HG03342 (cell line): ENCODE results near the gene SYT17.

Experiments
- ATAC-seq: cut with Tn5 transposase; IDR thresholded peaks from one replicate; pipeline ENCODE4 v1.9.1; 2021; ENCODE audit warnings: mild to moderate bottlenecking, moderate library complexity; ENCODE audit not compliant: unreplicated experiment

Gene SYT17

DNA sequence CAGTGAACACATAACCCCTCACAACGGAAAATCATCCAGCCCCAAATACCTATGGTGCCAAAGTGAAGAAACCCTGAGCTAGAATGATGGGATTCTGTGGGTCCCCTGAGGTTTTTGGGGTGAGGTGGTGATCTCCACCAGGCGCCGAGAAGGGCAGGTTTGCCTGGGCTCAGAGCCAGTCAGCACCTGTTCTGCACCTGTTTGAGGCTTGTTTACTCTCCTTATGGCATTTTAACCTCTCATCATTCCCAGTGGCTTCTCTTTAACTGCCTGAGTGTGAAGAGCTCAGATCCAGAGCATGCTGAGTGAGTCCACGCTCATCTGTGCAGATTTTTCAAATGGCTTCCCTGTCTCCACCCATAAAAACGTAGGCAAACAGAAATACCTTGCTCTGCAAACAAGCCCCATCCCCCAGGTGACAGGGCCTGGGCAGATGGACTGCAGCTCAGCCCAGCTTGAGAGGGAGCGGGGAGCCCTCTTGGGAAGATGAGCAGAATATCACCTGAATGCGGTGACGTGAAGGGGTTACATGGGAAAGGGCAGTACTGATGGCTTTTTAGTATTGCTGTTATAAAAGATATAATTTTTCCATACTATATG, 77.4 kb downstream of the SYT17 start:
- no peak for ATAC-seq

DNA sequence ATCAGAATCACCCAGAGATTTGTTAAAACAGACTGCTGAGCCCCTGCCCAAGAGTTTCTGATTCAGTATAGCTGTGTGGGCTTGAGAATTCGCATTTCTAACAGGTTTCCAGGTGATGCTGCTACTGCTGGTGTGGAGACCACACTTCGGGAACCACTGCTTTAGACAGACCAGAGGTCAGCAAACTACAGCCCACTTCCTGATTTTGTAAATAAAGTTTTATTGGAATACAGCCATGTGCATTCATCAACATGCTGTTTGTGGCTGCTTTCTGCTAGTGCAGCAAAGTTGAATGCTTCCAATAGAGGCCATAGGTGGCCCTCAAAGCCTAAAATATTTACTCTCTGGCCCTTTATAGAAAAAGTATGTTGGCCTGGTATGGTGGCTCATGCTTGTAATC, 84.9 kb downstream of the SYT17 start:
- no peak for ATAC-seq

DNA sequence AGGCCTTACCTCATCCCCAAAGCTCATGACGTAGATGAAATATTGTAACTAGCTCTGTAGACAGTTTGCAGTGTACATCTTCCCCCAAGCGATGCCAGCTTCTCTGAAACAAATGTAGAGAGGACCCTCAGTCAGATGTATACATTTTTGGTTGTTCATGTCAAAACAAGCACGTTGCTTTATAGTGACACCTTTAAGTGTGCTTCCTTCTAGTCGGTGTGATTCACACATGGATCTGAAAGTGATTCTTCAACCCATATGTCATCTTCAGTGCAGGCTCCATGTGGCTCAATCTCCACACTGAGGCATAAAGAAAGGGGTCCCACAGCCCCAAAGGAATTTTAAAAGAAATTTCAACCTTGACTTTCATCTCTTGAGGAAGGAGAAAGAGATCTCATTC, 86.6 kb downstream of the SYT17 start:
- ATAC-seq, result no peak

DNA sequence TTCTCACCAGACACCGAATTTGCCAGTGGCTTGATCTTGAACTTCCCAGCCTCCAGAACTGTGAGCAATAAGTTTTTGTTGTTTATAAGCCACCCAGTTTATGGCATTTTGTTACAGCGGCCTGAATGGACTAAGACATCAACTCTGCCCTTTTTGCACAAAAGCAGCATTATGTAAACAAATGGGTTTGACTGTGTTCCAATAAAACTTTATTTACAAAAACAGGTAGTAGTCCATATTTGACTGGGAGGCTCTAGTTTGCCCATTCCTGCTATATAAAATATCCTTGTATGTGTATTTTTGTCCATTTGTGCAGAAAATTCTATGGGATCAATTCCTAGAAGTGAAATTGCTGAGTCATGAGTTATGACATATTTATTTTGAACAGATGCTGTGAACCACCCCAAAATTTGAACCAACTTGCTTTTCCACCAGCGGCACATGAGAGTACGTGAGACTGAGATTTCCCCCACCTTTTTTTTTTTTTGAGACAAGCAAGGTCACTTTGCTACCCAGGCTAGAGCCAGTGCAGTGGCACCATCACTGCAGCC, 96.2 kb downstream of the SYT17 start:
- ATAC-seq, result no peak

DNA sequence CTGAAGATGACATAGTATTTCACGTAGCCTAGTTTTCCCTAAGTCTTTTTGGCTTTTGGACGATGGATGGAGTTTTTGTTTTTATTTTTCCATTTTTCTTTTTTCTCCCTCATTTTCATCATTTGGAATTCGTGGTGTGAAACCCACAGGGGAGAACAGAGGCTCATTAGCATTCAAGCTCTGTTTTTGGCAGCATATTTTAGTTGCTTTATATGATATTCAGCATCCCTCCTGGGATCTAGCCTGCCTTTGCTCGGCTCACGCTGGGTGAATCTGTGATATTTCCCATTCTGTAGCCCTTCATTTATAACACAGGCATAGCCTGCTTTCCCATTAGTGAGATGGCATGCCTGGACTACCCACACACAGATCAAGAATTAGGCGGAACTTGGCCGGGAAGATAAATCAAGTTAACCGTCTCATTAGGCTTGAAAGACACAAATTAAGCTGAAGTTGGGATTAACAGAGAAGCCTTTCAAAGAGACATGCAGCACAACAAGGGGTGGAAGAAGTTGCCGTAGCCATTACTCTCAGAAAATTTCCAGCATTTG, 97.4 kb downstream of the SYT17 start:
- no peak for ATAC-seq

DNA sequence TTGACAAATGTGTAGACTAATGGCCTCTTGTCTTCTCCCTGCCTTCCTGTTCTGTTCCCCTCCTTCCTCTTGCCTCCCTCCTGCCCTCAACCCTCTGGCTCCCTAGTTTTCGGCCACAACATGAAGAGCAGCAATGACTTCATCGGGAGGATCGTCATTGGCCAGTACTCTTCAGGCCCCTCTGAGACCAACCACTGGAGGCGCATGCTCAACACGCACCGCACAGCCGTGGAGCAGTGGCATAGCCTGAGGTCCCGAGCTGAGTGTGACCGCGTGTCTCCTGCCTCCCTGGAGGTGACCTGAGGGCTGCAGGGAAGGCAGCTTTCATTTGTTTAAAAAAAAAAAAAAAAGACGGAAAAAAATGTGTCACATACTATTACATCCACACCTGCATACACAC, 98.7 kb downstream of the SYT17 start:
- no peak for ATAC-seq

DNA sequence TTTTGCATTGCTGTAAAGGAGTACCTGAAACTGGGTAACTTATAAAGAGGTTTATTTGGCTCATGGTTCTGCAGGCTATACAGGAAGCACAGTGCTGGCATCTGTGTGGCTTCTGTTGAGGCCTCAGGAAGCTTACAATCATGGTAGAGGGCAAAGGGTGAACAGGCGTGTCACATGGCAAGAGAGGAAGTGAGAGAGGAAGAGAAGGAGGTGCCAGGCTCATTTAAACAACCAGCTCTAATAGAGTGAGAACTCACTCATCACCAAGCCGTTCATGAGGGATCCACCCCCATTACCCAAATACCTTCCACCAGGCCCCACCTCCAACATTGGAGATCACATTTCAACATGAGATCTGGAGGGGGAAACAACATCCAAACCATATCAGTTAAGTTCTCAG, 101.1 kb downstream of the SYT17 start:
- ATAC-seq, result no peak

DNA sequence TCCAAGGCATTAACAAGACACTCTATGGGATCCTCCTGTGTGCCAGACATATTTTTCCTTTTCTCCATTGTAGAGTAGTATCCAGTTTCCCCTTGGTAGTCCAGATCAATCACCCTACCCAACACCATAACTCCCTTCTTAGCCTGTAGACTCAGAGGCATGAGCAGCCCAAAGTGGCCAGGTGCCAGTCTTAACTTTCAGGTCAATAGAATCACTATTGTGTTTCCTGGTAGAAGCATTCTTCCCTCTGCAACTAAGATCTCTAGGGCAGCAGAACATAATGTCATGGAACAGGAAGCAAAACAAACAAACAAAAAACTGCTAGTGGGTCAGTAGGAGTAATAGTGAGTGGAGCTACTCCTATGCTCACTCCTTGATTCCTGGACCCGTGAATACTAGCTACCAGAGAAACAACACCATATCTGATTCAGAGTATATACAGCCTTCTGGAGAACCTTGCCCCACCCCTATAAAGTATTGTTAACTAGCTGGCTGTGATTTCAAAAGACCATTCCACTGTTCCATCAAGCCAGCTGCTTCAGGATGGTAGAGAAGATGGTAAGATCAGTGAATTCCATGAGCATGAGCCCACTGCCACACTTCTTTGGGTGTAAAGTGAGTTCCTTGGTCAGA, 106.2 kb downstream of the SYT17 start:
- ATAC-seq, result no peak

DNA sequence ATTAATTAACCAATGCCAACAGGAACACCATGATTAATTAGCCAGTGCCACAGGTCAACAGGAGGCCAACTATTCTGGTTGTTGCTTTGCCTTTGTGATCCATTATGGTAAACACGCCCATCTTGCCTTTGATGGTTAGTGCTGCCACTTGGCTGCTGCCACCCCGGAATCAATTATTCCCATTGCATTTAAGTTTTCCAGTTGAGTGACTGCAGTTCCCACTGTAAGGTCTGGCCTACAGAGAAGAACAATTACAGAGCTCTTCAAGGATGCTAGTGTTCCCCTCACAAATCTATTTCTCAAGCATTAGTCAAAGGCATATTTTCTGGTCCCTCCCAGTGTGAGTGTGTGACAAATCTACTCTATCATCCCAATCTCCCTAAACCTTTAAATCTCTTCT, 110.4 kb downstream of the SYT17 start:
- no peak for ATAC-seq

DNA sequence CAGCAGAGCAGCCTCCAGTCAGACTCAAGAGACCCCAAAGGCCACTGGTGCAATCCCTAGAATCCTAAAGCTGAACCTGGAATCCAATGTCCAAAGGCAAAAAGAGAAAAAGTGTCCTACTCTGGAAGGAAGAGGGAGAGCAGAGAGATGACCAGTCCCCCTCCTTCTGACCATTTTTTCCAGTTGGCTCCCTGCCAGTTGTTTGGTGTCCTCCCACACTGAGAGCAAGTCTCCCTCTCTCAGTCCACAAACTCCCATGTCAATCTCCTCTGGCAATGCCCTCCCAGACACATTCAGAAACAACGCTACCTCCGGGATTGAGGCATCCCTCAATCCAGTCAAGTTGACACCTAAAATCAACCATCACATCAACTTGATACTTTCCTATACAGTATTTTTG, 113.2 kb downstream of the SYT17 start:
- ATAC-seq, result no peak

DNA sequence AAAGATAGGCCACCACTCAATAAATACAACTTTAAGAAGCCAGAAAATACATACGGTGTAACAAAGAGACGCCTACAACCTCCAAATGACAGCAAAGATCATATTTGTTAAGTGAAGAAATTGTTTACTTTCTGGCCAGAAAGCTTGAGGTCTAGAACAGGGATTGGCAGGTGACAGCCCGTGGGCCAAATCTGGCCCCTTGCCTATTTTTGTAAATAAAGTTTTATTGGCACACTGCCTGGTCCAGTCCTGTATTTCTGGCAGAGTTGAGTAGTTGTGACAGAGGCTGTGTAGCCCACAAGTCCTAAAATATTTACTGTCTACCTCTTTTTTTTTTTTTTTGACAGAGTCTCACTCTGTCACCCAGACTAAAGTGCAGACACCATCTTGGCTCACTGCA, 114.1 kb downstream of the SYT17 start:
- ATAC-seq, result no peak

DNA sequence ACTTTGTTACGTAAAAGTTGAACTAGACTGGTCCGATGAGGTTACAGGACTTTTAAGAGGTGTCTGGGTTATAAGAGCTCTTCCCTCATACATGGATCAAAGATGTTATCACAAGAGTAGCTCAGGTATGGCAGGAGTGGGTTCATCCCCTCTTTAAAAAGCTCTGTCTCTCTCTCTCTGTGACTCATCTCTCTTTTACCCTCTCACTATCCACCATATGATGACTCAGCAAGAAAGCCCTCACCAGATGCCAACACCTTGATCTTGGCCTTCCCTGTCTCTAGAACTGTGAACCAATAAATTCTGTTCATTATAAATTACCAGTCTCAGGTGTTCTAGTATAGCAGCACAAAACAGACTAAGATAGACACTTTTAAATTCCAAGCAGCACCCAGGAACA, 115.6 kb downstream of the SYT17 start:
- no peak for ATAC-seq

DNA sequence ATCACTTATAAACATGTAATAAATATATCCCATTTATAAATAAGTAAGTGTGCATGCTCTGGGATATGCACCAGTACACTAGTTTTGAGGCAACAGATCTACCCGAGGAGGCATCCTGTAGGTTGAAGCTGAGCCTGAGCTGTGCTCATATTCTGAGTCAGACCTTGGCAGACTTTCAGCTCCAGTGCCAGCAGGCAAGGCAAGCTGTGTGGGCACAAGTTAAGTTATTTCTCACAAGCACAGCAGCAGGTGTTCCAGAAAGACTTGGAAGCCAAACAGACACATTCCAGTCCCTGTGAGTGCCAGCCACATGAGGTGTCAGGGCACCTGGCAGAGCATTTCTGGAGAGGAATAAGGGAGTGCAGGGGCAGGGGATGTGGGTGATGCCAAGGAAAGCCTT, 116.2 kb downstream of the SYT17 start:
- ATAC-seq, result no peak

DNA sequence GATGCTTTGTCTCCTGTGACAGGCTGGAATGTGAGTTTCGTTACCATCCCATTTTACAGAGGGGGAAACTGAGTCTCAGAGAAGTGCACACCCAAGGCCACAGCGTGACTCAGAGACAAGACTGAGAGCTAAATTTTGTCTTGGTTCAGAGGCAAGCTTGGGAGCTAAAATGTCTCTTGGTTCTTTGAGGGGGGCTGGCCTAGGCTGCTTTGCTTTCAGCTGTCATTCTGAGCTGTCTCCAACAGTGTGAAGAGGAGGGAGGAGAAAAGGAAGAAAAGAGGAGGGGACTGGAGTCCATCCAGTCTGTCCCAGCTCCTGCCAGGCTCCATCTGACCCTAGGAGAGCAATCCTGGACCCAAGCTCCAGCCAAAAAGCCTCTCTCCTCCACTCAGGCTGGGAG, 117.4 kb downstream of the SYT17 start, which contains the start of gene CLEC19A:
CLEC19A (plus strand) TSS at position 301 of the 400 bp plus-strand sequence. CDS start 121 bp downstream, outside the sequence.
- no peak for ATAC-seq

DNA sequence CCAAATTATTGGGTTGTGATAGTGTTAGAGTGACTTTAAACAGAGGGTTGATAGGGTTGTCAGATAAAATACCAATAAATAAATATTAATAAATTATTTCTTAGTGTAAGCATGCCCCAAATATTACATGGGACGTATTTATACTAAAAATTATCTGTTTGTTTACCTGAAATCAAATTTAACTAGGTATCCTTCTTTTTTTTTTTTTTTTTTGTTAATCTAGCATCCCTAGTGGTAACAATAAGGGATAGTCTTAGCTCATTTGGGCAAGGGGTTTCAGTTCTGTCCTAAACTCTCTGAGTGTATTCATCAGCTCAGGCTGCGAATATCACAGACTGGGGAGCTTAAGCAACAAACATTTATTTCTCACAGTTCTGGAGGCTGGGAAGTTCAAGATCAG, 118.8 kb downstream of the SYT17 start:
- ATAC-seq, result no peak

DNA sequence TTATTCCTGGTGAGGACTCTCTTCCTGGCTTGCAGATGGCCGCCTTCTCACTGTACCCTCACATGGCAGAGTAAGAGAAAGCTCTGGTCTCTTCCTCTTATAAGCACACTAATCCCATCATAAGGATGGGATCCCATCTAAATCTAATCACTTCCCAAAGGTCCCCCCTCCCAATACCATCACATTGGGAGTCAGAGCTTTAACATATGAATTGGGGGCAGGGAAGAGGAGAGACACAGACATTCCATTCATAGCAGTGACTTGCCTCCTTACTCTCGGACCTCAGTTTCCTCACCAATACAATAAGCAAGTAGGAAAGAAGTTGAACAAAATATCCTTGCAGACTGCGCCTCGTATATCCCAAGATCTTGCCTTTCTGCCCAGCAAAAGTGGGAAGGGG, 119.2 kb downstream of the SYT17 start:
- ATAC-seq, result no peak

DNA sequence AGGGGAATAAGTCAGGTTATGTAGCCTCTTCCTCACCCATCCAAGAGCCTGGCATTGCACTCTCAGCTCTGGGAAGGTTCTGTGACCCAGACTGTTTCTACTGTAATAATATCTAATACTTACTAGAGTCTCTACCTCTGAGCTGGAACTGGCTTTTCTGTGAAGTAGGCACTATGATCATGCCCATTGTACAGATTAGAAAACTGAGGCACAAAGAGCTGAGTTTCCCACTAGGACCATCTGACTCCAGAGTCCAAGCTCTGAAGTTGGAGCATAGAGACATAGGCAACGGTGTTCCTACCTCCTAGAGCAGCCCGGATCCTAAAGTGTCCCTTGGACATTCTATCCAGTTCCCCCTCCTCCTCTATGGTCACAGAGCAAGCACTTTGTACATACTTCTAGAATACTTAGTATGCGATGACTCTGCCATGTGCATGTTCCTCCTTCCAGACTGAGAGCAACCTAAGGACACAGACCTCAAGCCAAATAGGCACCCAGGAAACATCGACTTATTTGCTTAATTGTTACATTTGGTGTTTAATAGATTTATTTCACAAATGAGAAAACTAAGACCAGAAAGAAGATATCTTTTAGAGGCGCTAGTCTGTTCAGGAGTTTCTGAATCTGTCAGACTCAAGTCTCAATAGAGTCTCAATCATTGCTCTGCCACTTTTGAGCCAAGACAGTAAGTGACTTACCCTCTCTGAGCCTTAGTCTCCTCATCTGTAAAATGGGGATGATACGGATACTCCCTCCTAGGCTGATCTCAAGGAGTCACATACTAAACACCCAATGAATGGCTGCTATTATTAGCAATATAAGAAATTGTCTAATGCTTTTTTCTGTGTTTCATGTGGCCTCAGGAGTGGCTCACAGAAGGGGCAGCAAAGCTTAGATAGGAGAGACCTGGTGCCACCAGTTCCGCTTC, 121.1 kb downstream of the SYT17 start:
- no peak for ATAC-seq

DNA sequence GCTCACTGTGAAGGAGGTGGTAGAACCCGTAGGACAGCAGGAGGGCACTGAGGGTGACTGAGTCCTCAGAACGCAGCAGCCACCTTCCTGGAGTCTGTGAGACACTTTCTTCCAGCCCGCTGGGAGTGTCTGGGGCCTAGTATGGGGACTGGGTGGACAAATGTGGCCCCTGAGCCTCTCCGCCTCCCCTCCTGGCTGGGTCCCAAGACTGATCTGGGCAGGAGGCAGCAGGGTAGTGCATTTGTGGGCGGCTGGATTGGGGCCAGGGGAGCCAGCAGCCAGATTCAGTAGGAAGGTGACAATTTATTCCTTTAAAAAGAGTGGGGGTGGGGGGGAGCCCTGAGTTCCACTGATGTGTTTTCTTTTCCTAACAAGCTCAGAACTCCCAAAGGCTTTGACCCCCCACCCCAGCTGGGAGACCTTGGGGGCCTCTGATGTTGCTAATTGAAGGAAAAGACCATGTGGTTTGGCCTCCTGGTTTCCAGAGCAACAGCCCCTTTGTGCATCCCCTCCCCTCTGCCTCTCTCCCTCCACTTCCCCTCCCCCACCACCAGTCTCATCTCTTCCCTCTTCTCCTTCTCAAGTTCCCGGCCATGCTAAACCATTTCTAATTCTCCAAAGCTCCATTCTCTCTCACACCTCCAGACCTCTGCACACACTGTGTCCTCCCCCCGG, 121.9 kb downstream of the SYT17 start:
- ATAC-seq, result no peak

DNA sequence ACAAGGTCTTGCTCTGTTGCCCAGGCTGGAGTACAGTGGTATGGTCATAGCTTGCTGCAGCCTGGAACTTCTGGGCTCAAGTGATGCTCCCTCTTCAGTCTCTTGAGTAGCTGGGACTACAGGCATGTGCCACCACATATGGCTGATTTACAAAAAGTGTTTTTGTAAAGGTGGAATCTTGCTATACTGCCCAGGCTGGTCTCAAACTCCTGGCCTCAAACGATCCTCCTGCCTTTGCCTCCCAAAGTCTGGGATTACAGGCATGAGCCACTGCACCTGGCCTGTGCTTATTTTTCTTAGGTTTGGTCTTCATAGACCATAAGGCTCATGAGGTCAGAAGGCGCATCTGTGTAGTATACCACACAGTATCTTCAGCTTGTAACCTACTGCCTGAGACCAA, 122.8 kb downstream of the SYT17 start:
- no peak for ATAC-seq

DNA sequence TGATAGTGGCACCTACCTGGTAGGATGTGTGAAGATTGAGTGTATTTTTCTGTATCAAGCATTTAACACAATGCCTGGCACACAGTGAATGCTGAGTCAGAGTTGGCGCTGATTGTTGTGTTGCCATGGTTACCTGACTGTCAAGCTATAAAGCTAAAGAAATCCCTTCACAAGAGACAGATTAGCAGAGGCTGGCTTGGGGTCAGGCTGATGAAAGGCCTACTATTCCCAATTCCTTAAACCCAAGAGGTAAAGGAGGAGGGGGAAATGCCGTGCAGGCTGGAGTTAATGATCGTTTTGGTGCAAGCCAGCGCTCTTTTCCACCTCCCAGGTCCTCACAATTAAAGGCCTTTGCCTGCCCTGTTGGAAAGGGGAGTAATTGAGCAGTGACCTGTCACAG, 123.4 kb downstream of the SYT17 start:
- no peak for ATAC-seq

DNA sequence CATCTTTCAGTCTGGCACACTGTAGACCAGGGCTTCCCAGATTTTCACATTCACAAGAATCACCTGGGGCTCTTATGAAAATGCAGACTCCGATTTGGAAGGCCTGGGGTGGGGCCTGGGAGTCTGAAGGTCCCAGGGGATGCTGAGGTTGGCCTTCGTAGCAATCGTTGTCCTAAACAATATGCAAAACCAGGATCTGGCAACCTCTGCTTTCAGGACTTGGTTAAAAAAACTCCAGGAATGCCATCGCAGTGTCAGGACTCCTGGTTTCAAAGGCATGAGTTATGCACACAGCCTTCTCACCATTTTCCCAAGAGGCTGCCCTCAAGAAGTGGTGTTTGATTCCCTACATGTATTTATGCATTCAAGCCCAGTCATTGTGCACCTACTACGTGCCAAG, 124.1 kb downstream of the SYT17 start:
- no peak for ATAC-seq
